OCI-LY7 (cell line): ENCODE measurements around the gene VPS50. TPM values are rescaled to one million over a fixed set of nuclear protein-coding genes. Genes with fewer than 3 reads are reported as not detected.

ENCODE experiments used
- Bru-seq: library from RNA; stranded (reverse); fragments of 400-500 nt; gene quantifications from one replicate; lab custom pipeline; 2021; lab: Mats Ljungman, UMichigan
- BruChase-seq, 2 experiments: library from RNA; stranded (reverse); fragments of 400-500 nt; gene quantifications; one replicate each; lab custom pipeline; 2021; lab: Mats Ljungman, UMichigan
- BruUV-seq: library from RNA; stranded (reverse); fragments of 400-500 nt; replicated peaks from 2 replicates; lab custom pipeline; 2021; lab: Mats Ljungman, UMichigan
- CTCF ChIA-PET: fragments of 300-600 bp; sonication (Branson Sonifier 250); formaldehyde crosslinking; loops from one replicate; lab custom pipeline; 2022; ENCODE audit warnings: antibody characterized with exemption; ENCODE audit not compliant: unreplicated experiment; lab: Charles Lee
- POLR2A ChIA-PET: fragments of 300-600 bp; sonication (Branson Sonifier 250); formaldehyde crosslinking; loops from one replicate; lab custom pipeline; 2022; ENCODE audit warnings: antibody characterized with exemption; lab: Charles Lee
- DNase-seq: peaks from one replicate; pipeline ENCODE4 v3.0.0-alpha.2; 2015; ENCODE audit warnings: low spot score
- H2AFZ ChIP-seq: fragments of 200-600 bp; sonication (generic), shearing (Covaris generic); 2 replicates; pipeline ENCODE4 v1.6.1; 2014; ENCODE audit warnings: mild to moderate bottlenecking, antibody characterized with exemption, low read length, moderate library complexity
- H3K27ac ChIP-seq: fragments of 200-600 bp; sonication (generic); 2 replicates; pipeline ENCODE4 v1.5.1; 2014; ENCODE audit warnings: mixed run types, low read depth, mild to moderate bottlenecking, moderate library complexity, low read length, inconsistent platforms; ENCODE audit not compliant: poor library complexity, severe bottlenecking
- H3K36me3 ChIP-seq: fragments of 200-600 bp; sonication (generic); 2 replicates; pipeline ENCODE4 v1.6.1; 2014; ENCODE audit warnings: mild to moderate bottlenecking, antibody characterized with exemption, low read length, moderate library complexity, mixed read lengths; ENCODE audit not compliant: insufficient read depth
- H3K4me1 ChIP-seq: fragments of 200-600 bp; sonication (generic); 2 replicates; pipeline ENCODE4 v1.5.1; 2014; ENCODE audit warnings: mild to moderate bottlenecking, low read length; ENCODE audit not compliant: insufficient read depth, poor library complexity, severe bottlenecking
- H3K4me2 ChIP-seq: fragments of 200-600 bp; sonication (generic); 2 replicates; pipeline ENCODE4 v1.6.1; 2014; ENCODE audit warnings: mild to moderate bottlenecking, low read length
- H3K4me3 ChIP-seq: fragments of 200-600 bp; sonication (generic); 2 replicates; pipeline ENCODE4 v1.5.1; 2014; ENCODE audit warnings: mild to moderate bottlenecking, low read depth, low read length; ENCODE audit not compliant: poor library complexity, severe bottlenecking
- H3K79me2 ChIP-seq: fragments of 200-600 bp; sonication (generic); 2 replicates; pipeline ENCODE4 v1.6.1; 2016; ENCODE audit warnings: low read depth, mild to moderate bottlenecking, low read length, moderate library complexity, mixed read lengths; ENCODE audit not compliant: insufficient read depth
- H3K9me2 ChIP-seq: fragments of 200-600 bp; sonication (generic); 2 replicates; pipeline ENCODE4 v1.6.1; 2016; ENCODE audit warnings: mild to moderate bottlenecking, low read length, mixed read lengths; ENCODE audit not compliant: insufficient read depth
- H3K9me3 ChIP-seq: fragments of 200-600 bp; sonication (generic); 2 replicates; pipeline ENCODE4 v1.6.1; 2014; ENCODE audit warnings: mild to moderate bottlenecking, mixed run types, low read length, mixed read lengths
- H4K20me1 ChIP-seq: fragments of 200-600 bp; sonication (generic); 2 replicates; pipeline ENCODE4 v1.6.1; 2014; ENCODE audit warnings: mild to moderate bottlenecking, antibody characterized with exemption, low read length, moderate library complexity, mixed read lengths; ENCODE audit not compliant: insufficient read depth
- EZH2phosphoT487 ChIP-seq: fragments of 200-600 bp; sonication (generic); IDR thresholded peaks from 2 replicates; pipeline ENCODE4 v1.6.1; 2018; ENCODE audit warnings: low read depth, borderline replicate concordance, mild to moderate bottlenecking, mixed run types, antibody characterized with exemption, low read length, moderate library complexity, mixed read lengths
- intact Hi-C: fragments of 100-400 bp; cut with micrococcal nuclease; formaldehyde crosslinking; loops from one replicate; pipeline ENCODE4 v1.10.0; 2022; ENCODE audit not compliant: unreplicated experiment
- long read RNA-seq: library from polyadenylated mRNA; stranded (forward); transcript quantifications from one replicate; pipeline ENCODE4 v2.0.0, GENCODE V29; 2022
- total RNA-seq, 2 experiments: library from RNA; depleted of rRNA in 1 of 2; stranded (reverse); fragments of >200 nt in 1 of 2; shearing (Covaris generic) in 1 of 2; gene quantifications; 2 replicates each; pipeline ENCODE4 v1.2.3, GENCODE V29; 2014 to 2022
- TF ChIP-seq, protein P1 (sequence below): fragments of 200-600 bp; sonication (generic); conservative IDR thresholded peaks from 2 replicates; pipeline ENCODE4 v1.5.1; 2014; ENCODE audit warnings: mild to moderate bottlenecking, antibody characterized with exemption, low read length, moderate library complexity, mixed read lengths

VPS50 gene, protein sequence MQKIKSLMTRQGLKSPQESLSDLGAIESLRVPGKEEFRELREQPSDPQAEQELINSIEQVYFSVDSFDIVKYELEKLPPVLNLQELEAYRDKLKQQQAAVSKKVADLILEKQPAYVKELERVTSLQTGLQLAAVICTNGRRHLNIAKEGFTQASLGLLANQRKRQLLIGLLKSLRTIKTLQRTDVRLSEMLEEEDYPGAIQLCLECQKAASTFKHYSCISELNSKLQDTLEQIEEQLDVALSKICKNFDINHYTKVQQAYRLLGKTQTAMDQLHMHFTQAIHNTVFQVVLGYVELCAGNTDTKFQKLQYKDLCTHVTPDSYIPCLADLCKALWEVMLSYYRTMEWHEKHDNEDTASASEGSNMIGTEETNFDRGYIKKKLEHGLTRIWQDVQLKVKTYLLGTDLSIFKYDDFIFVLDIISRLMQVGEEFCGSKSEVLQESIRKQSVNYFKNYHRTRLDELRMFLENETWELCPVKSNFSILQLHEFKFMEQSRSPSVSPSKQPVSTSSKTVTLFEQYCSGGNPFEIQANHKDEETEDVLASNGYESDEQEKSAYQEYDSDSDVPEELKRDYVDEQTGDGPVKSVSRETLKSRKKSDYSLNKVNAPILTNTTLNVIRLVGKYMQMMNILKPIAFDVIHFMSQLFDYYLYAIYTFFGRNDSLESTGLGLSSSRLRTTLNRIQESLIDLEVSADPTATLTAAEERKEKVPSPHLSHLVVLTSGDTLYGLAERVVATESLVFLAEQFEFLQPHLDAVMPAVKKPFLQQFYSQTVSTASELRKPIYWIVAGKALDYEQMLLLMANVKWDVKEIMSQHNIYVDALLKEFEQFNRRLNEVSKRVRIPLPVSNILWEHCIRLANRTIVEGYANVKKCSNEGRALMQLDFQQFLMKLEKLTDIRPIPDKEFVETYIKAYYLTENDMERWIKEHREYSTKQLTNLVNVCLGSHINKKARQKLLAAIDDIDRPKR
- 14.9 and 17.9 TPM in 2 replicates for total RNA-seq (2014; rRNA removed; shearing (Covaris generic))
- total RNA-seq (2022), result 19.7 and 20.0 TPM in 2 replicates
- percentile 75 among the genes with signal in this experiment for Bru-seq, nascent RNA
- percentile 58 among the genes with signal in this experiment for BruChase-seq, experiment 1, labeled RNA remaining after a 6-hour chase
- BruChase-seq, experiment 2, labeled RNA remaining after a 2-hour chase, result percentile 69 among the genes with signal in this experiment
- long read RNA-seq, transcript VPS50-202 (28 exons, 3,613 nt), result major isoform, 7 of 11 reads
- long read RNA-seq, partial matches to known transcripts, result 1 of 11 reads
- long read RNA-seq, other reads (novel, unspliced or antisense), result 2 of 11 reads

DNA sequence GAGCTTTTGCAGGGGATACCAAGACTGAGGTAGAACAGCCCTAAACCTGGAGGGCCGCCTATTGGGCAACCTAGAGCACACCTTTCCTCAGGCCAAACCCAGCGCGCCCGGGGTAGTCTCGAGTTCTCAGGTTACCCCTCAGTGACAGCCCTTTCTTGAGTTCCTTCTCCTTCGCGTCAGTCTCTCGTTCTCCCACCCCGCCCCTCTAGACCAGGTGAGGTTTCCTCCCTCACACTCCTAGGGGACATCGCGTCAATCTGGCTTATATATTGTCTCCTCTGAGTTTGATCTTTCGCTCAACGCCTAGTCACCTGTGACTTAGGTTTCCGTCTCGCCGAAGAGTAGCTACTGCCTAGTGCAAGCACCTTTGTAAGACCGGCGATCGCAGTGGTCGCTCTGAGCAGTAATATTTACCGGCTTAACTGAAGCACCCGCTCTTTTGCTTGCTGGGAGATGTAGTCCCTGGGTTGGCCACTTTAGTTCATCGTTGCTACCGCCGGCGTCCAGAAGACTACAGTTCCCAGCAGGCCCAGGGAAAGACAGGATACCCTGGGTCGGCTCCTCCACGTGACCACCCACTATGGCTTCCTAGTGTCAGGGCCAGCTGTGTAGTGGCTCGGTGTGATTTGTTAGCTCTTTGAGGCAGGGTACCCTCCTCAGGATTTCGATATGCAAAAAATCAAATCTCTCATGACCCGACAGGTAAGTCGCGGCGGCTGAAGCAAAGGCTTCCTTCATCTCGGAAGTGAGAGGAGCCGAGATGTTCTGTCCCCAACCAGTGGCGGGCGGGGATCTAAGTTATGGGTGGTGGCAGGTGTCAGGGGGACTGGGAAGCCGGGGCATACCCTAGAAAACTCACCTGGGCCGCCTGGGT is at the start of gene VPS50:
TSS of gene VPS50 (plus strand) at position 568 of the 874 bp plus-strand sequence. CDS start at position 670, 102 bp downstream.
- BruUV-seq, result TSS peak; percentile 95
- Histone ChIP-seq H3K36me3 (no peaks in the 10 kb centered on the region), H4K20me1 (no peaks in the 10 kb centered on the region; the same call in 1 of the 2 replicates), H2AFZ (peak within 1 kb of the TSS; percentile 92), H3K79me2 (peaks cover 21% of the 10 kb centered on the region), H3K9me3 (no peaks in the 10 kb centered on the region), H3K4me1 (peaks cover 25% of the 10 kb centered on the region), H3K4me2 (peak within 1 kb of the TSS; percentile 99), H3K27ac (peak within 1 kb of the TSS; percentile 44), H3K9me2 (no peaks in the 10 kb centered on the region), H3K4me3 (peak within 1 kb of the TSS; percentile 96)
- DNase-seq, result peak; percentile 95
- intact Hi-C loops, result loop anchor here (2.0 to 10.0 kb wide), 4 partner anchors 145 to 703 kb away; partner anchors contain the start of genes CDK6, FAM133B, PEX1 and RBM48
- CTCF ChIA-PET, result interaction anchor here (0.6 to 0.7 kb wide), 2 partner anchors 14 to 85 kb away, joined by 3 read pairs; no protein-coding TSS in a partner anchor
- TF ChIP-seq, protein P1, sequence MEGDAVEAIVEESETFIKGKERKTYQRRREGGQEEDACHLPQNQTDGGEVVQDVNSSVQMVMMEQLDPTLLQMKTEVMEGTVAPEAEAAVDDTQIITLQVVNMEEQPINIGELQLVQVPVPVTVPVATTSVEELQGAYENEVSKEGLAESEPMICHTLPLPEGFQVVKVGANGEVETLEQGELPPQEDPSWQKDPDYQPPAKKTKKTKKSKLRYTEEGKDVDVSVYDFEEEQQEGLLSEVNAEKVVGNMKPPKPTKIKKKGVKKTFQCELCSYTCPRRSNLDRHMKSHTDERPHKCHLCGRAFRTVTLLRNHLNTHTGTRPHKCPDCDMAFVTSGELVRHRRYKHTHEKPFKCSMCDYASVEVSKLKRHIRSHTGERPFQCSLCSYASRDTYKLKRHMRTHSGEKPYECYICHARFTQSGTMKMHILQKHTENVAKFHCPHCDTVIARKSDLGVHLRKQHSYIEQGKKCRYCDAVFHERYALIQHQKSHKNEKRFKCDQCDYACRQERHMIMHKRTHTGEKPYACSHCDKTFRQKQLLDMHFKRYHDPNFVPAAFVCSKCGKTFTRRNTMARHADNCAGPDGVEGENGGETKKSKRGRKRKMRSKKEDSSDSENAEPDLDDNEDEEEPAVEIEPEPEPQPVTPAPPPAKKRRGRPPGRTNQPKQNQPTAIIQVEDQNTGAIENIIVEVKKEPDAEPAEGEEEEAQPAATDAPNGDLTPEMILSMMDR, result no peak
- POLR2A ChIA-PET, result interaction anchor here (0.5 to 1.8 kb wide), 15 partner anchors 8 to 759 kb away, joined by 3 to 13 read pairs (median 4); partner anchors contain the start of gene SAMD9

DNA sequence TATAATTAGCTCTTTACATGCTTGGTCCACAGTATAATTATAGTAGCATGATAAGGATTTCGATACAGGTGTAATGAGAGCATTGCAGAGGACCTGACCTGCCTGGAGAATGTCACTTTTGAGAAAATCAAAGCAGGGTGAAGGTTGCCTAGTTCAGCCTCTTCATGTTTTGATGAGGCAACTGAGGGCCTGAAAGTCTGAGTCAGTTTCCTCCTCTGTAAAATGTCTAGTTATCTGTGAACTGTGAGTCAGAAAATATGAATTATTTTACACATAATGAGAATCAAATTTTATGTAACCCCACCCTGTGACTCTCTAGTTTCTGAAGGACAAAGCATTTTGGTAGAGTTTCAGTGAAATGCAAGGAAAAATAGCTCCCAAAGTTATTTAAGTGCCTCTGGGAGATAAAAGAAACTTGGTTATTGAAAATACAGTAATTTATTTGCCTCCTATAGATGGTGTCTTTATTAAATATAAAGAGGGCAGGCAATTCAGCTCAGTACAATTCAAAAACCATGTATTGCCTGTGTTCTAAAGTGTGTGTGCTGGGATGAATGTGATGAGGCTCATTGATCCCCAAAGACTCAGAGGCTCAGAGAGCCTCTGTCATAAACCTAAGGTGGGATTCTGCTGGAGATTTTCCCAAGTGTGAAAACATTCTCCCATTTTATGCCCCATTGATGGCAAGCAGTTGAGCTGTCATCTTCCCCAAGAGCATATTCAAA is 46.7 kb upstream of the VPS50 start:
- BruUV-seq, result no TSS peak
- Histone ChIP-seq H3K4me3 (no peak overlapping the region), H3K4me1 (no peaks in the 10 kb centered on the region), H3K27ac (no peak overlapping the region), H2AFZ (no peak overlapping the region), H3K4me2 (no peak overlapping the region), H3K36me3 (no peaks in the 10 kb centered on the region), H4K20me1 (no peaks in the 10 kb centered on the region), H3K9me3 (no peaks in the 10 kb centered on the region), H3K9me2 (no peaks in the 10 kb centered on the region), H3K79me2 (no peaks in the 10 kb centered on the region)
- intact Hi-C loops, result no loop called here
- POLR2A ChIA-PET, result interaction anchor here (1.8 kb wide), 1 partner anchor 8 kb away, joined by 6 read pairs; no protein-coding TSS in a partner anchor
- DNase-seq, result no peak
- TF ChIP-seq, protein P1, result no peak
- TF ChIP-seq EZH2phosphoT487, result no peak
- CTCF ChIA-PET, result no interaction called here
